A549 (cell line): ENCODE data around the gene LRRC51. TPM values are rescaled to one million over a fixed set of nuclear protein-coding genes. Genes with fewer than 3 reads are reported as not detected.

Experiments
- ATAC-seq, 2 experiments: fragments of 200-7000 bp in 1 of 2; fragments of >200 bp in 1 of 2; cut with Nextera tagmentation in 1 of 2; cut with Tn5 transposase in 1 of 2; 3 replicates each; pipeline versions ENCODE4 v1.8.0 to v1.9.1; 2018 to 2020; ENCODE audit warnings: mild to moderate bottlenecking in 1 of 2, moderate library complexity in 1 of 2
- CTCF ChIA-PET: fragments of 300-600 bp; sonication (Branson Sonifier 250); formaldehyde crosslinking; extraction: SDS; loops from one replicate; lab custom pipeline; 2021; ENCODE audit warnings: antibody characterized with exemption, inconsistent platforms; lab: Yijun Ruan, JAX
- POLR2A ChIA-PET: fragments of 350-600 bp; formaldehyde crosslinking; extraction: SDS; loops from one replicate; lab custom pipeline; 2021; ENCODE audit warnings: antibody characterized with exemption, inconsistent platforms; lab: Yijun Ruan, JAX
- DNase-seq, 2 experiments: peaks; one replicate each; pipeline versions ENCODE4 v3.0.0 to v3.0.0-alpha.2; 2011 to 2016; ENCODE audit warnings: low read depth in 1 of 2, low spot score in 1 of 2
- FAIRE-seq: peaks from 2 replicates; lab custom pipeline; 2011; peaks lifted over from hg19 to GRCh38; lab: Jason Lieb, UNC
- H3K27ac ChIP-seq, 2 experiments: fragments of >200 bp; sonication (Bioruptor Twin); formaldehyde crosslinking; 3 replicates each; pipeline ENCODE4 v1.5.1; 2016 to 2017
- H3K4me1 ChIP-seq: fragments of >200 bp; sonication (Bioruptor Twin); formaldehyde crosslinking; 3 replicates; pipeline ENCODE4 v1.6.1; 2016
- H3K4me2 ChIP-seq: fragments of >200 bp; sonication (Bioruptor Twin); formaldehyde crosslinking; 3 replicates; pipeline ENCODE4 v1.6.1; 2016
- H3K4me3 ChIP-seq: fragments of >200 bp; sonication (Bioruptor Twin); formaldehyde crosslinking; 3 replicates; pipeline ENCODE4 v1.5.1; 2016
- H3K9me3 ChIP-seq: fragments of >200 bp; sonication (Bioruptor Twin); formaldehyde crosslinking; 3 replicates; pipeline ENCODE4 v1.6.1; 2016
- CBX2 ChIP-seq: fragments of 200-600 bp; sonication (generic); IDR thresholded peaks from 2 replicates; pipeline ENCODE4 v1.6.1; 2016; ENCODE audit warnings: low read depth, mild to moderate bottlenecking, borderline replicate concordance
- CHD2 ChIP-seq: fragments of 150-350 bp; IDR thresholded peaks from 2 replicates; pipeline ENCODE4 v1.6.1; 2014; ENCODE audit warnings: low read length; ENCODE audit not compliant: partially characterized antibody
- ESRRA ChIP-seq: fragments of 150-350 bp; IDR thresholded peaks from 2 replicates; pipeline ENCODE4 v1.6.1; 2014; ENCODE audit warnings: mild to moderate bottlenecking, low read length, borderline replicate concordance
- FOXS1 ChIP-seq: fragments of 250-450 bp; sonication (Bioruptor Pico); IDR thresholded peaks from 2 replicates; pipeline ENCODE4 v1.5.0; 2020; ENCODE audit warnings: mild to moderate bottlenecking, moderate library complexity
- HDAC2 ChIP-seq: fragments of 200-600 bp; sonication (generic); IDR thresholded peaks from 2 replicates; pipeline ENCODE4 v1.6.1; 2016
- HOXA7 ChIP-seq: fragments of 250-450 bp; sonication (Bioruptor Pico); IDR thresholded peaks from 2 replicates; pipeline ENCODE4 v1.5.0; 2020; ENCODE audit warnings: mild to moderate bottlenecking, moderate library complexity
- HOXB5 ChIP-seq: fragments of 250-450 bp; sonication (Bioruptor Pico); IDR thresholded peaks from 2 replicates; pipeline ENCODE4 v1.5.0; 2020; ENCODE audit warnings: mild to moderate bottlenecking, moderate library complexity
- MYC ChIP-seq: IDR thresholded peaks from 2 replicates; pipeline ENCODE4 v1.6.1; 2012; ENCODE audit warnings: mild to moderate bottlenecking, inconsistent platforms, low read length, improper control_type of control experiment, borderline replicate concordance
- NFE2L2 ChIP-seq: fragments of 150-350 bp; conservative IDR thresholded peaks from 2 replicates; pipeline ENCODE4 v1.6.1; 2014; ENCODE audit warnings: low read length
- NPAS2 ChIP-seq: fragments of 250-450 bp; sonication (Bioruptor Pico); IDR thresholded peaks from 2 replicates; pipeline ENCODE4 v1.8.0; 2022; ENCODE audit warnings: mild to moderate bottlenecking, moderate library complexity, borderline replicate concordance
- PHF8 ChIP-seq: fragments of 200-600 bp; sonication (generic); IDR thresholded peaks from 2 replicates; pipeline ENCODE4 v1.6.1; 2016; ENCODE audit warnings: low read depth, mild to moderate bottlenecking, antibody characterized with exemption, moderate library complexity, borderline replicate concordance
- RAD21 ChIP-seq, 2 experiments: fragments of >200 bp in 1 of 2; sonication (Bioruptor Twin) in 1 of 2; formaldehyde crosslinking in 1 of 2; IDR thresholded peaks in 1 of 2; conservative IDR thresholded peaks in 1 of 2; 2 replicates in 1 of 2; 3 replicates in 1 of 2; pipeline ENCODE4 v1.6.1; 2012 to 2018; ENCODE audit warnings: inconsistent platforms in 1 of 2
- RNF2 ChIP-seq: fragments of 200-600 bp; sonication (generic); IDR thresholded peaks from 2 replicates; pipeline ENCODE4 v1.6.1; 2016; ENCODE audit warnings: low read depth, mild to moderate bottlenecking, antibody characterized with exemption, moderate library complexity, borderline replicate concordance
- TFCP2L1 ChIP-seq: fragments of 250-450 bp; sonication (Bioruptor Pico); IDR thresholded peaks from 2 replicates; pipeline ENCODE4 v1.5.0; 2021; ENCODE audit warnings: mild to moderate bottlenecking
- WGBS: methylation state at CpG from one replicate; pipeline ENCODE4 v1.1.6; 2017; ENCODE audit errors: missing lambda C conversion rate; 5-methylcytosine and 5-hydroxymethylcytosine counted together
- polyA plus RNA-seq, 4 experiments: library from polyadenylated mRNA; depleted of rRNA in 3 of 4; stranded (reverse); fragments of >200 nt; fragmentation: RNase III in 1 of 4; extraction: RNeasy Plus Mini Kit Qiagen cat#74134 plus additional on column Dnase treatment in 1 of 4; gene quantifications; 2 replicates in 3 of 4; 3 replicates in 1 of 4; pipeline ENCODE4 v1.2.3, GENCODE V29; 2011 to 2017
- TF ChIP-seq, protein P1 (sequence below): fragments of 150-350 bp; IDR thresholded peaks from 2 replicates; pipeline ENCODE4 v1.6.1; 2014; ENCODE audit warnings: low read depth, mild to moderate bottlenecking, low read length
- TF ChIP-seq, protein P2 (sequence below): IDR thresholded peaks from 2 replicates; pipeline ENCODE4 v1.6.1; 2012; ENCODE audit warnings: low read depth, borderline replicate concordance
- TF ChIP-seq, protein P3 (sequence below): fragments of >200 bp; sonication (Bioruptor Twin); formaldehyde crosslinking; IDR thresholded peaks from 2 replicates; pipeline ENCODE4 v1.6.1; 2016
- TF ChIP-seq, protein P4 (sequence below): fragments of 200-600 bp; sonication (generic); IDR thresholded peaks from 2 replicates; pipeline ENCODE4 v1.6.1; 2016; ENCODE audit warnings: antibody characterized with exemption, mild to moderate bottlenecking, moderate library complexity

Gene LRRC51
- polyA plus RNA-seq, 2 of the 4 experiments (the other 2 are of a cell fraction): 8.2 to 14.3 TPM

DNA sequence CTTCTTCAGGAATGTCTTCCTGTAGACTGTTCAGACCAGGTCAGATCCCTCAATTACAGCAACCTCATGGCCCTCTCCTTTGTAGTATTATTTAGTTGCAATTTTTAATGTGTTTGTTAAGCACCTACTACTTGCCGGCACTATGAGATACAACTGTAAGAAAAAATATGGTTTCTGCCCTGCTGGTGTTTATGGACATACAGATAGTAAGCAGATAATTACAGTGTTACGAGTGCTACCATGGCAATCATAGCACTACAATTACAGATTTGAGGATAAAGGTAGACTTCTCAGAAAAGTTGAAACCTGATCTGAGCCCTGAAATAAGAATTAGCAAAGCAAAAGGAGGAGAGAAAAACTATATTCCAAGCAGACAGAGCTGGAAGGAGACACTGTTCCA is 2.8 kb downstream of the LRRC51 start:
- TF ChIP-seq TFCP2L1 (CRISPR knock-in tag) (no peak), CBX2 (no peak), RAD21 (conservative IDR thresholded peaks at IDR 0.05 in 1 of 2, IDR thresholded peaks at IDR 0.05 in 1 of 2) (no peak), HOXA7 (no peak), HOXB5 (CRISPR knock-in tag) (no peak), FOXS1 (CRISPR knock-in tag) (no peak), CHD2 (no peak), RNF2 (no peak), ESRRA (no peak), PHF8 (no peak), MYC (no peak), NFE2L2 (no peak), NPAS2 (CRISPR knock-in tag) (no peak)
- TF ChIP-seq, protein P1, sequence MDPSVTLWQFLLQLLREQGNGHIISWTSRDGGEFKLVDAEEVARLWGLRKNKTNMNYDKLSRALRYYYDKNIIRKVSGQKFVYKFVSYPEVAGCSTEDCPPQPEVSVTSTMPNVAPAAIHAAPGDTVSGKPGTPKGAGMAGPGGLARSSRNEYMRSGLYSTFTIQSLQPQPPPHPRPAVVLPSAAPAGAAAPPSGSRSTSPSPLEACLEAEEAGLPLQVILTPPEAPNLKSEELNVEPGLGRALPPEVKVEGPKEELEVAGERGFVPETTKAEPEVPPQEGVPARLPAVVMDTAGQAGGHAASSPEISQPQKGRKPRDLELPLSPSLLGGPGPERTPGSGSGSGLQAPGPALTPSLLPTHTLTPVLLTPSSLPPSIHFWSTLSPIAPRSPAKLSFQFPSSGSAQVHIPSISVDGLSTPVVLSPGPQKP: no peak
- TF ChIP-seq, protein P2, sequence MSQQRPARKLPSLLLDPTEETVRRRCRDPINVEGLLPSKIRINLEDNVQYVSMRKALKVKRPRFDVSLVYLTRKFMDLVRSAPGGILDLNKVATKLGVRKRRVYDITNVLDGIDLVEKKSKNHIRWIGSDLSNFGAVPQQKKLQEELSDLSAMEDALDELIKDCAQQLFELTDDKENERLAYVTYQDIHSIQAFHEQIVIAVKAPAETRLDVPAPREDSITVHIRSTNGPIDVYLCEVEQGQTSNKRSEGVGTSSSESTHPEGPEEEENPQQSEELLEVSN: no peak
- TF ChIP-seq, protein P3, sequence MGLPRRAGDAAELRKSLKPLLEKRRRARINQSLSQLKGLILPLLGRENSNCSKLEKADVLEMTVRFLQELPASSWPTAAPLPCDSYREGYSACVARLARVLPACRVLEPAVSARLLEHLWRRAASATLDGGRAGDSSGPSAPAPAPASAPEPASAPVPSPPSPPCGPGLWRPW: no peak
- TF ChIP-seq, all 56 proteins: peak for 0
- WGBS: 96% methylated on average over 2 of the region's 2 CpGs
- ChIA-PET POLR2A (no interaction called here), CTCF (interaction anchor here (0.6 to 5.4 kb wide), 4 partner anchors 55 to 366 kb away, joined by 3 to 52 read pairs (median 4); no protein-coding TSS in a partner anchor)
- H3K27ac ChIP-seq: no peak overlapping the region
- no peak overlapping the region for H3K4me2 ChIP-seq
- DNase-seq (no peak), ATAC-seq (no peak), FAIRE-seq (no peak)
- no peak overlapping the region for H3K4me3 ChIP-seq
- H3K9me3 ChIP-seq: no peaks in the 10 kb centered on the region
- H3K4me1 ChIP-seq: peaks cover 15% of the 10 kb centered on the region

DNA sequence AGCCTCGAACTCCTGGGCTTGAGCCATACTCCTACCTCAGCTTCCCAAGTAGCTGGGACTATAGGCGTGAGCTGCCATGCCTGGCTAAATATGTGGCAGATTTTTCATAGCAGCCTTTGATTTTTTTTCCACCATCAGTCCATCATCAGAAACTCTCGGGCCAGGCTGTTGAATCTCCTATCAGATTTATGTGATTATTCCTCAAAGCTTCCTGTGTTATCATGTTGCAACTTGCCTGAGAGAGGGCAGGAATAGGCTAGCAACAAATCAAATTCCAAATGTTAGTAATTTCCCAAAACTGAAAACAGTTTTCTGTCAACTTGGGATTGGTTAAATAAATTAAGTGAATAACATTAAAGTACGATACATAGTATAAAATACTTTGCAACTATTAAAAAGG is 3.4 kb downstream of the LRRC51 start:
- Histone ChIP-seq H3K27ac (no peak overlapping the region), H3K9me3 (no peaks in the 10 kb centered on the region), H3K4me2 (no peak overlapping the region), H3K4me3 (no peak overlapping the region), H3K4me1 (peaks cover 9% of the 10 kb centered on the region)
- ChIA-PET CTCF (interaction anchor here (0.6 to 5.4 kb wide), 8 partner anchors 9 to 367 kb away, joined by 3 to 52 read pairs (median 4); no protein-coding TSS in a partner anchor), POLR2A (no interaction called here)
- FAIRE-seq (no peak), DNase-seq (no peak), ATAC-seq (no peak)
- WGBS: 81% methylated on average over 4 of the region's 4 CpGs
- TF ChIP-seq, protein P1: no peak
- TF ChIP-seq, protein P4, sequence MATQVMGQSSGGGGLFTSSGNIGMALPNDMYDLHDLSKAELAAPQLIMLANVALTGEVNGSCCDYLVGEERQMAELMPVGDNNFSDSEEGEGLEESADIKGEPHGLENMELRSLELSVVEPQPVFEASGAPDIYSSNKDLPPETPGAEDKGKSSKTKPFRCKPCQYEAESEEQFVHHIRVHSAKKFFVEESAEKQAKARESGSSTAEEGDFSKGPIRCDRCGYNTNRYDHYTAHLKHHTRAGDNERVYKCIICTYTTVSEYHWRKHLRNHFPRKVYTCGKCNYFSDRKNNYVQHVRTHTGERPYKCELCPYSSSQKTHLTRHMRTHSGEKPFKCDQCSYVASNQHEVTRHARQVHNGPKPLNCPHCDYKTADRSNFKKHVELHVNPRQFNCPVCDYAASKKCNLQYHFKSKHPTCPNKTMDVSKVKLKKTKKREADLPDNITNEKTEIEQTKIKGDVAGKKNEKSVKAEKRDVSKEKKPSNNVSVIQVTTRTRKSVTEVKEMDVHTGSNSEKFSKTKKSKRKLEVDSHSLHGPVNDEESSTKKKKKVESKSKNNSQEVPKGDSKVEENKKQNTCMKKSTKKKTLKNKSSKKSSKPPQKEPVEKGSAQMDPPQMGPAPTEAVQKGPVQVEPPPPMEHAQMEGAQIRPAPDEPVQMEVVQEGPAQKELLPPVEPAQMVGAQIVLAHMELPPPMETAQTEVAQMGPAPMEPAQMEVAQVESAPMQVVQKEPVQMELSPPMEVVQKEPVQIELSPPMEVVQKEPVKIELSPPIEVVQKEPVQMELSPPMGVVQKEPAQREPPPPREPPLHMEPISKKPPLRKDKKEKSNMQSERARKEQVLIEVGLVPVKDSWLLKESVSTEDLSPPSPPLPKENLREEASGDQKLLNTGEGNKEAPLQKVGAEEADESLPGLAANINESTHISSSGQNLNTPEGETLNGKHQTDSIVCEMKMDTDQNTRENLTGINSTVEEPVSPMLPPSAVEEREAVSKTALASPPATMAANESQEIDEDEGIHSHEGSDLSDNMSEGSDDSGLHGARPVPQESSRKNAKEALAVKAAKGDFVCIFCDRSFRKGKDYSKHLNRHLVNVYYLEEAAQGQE: no peak
- no peak for TF ChIP-seq HDAC2
